Osteocyte (in vitro differentiated cells): ENCODE measurements around the gene SEC63. TPM values are rescaled to one million over a fixed set of nuclear protein-coding genes. Genes with fewer than 3 reads are reported as not detected.
A peak's percentile ranks its signal among the peaks of the same experiment; 100 is the strongest.

Source experiments
- DNase-seq: peaks from one replicate; pipeline ENCODE4 v3.0.0; 2021; ENCODE audit warnings: mixed read lengths; ENCODE audit not compliant: unreplicated experiment; ENCODE audit errors: extremely low spot score
- H3K27ac Mint-ChIP-seq: one replicate; pipeline ENCODE4 v1.8.0; 2021; ENCODE audit warnings: mild to moderate bottlenecking, mixed read lengths; ENCODE audit not compliant: unreplicated experiment
- H3K27me3 Mint-ChIP-seq: one replicate; pipeline ENCODE4 v1.8.0; 2021; ENCODE audit warnings: mixed read lengths; ENCODE audit not compliant: unreplicated experiment
- H3K36me3 Mint-ChIP-seq: one replicate; pipeline ENCODE4 v1.8.0; 2021; ENCODE audit warnings: mixed read lengths; ENCODE audit not compliant: unreplicated experiment
- H3K4me1 Mint-ChIP-seq: one replicate; pipeline ENCODE4 v1.8.0; 2021; ENCODE audit warnings: mixed read lengths; ENCODE audit not compliant: unreplicated experiment
- H3K4me3 Mint-ChIP-seq: one replicate; pipeline ENCODE4 v1.8.0; 2021; ENCODE audit warnings: mild to moderate bottlenecking, moderate library complexity, mixed read lengths; ENCODE audit not compliant: unreplicated experiment
- H3K9me3 Mint-ChIP-seq: one replicate; pipeline ENCODE4 v1.8.0; 2021; ENCODE audit warnings: mixed read lengths; ENCODE audit not compliant: unreplicated experiment
- total RNA-seq: library from RNA; stranded (reverse); gene quantifications from 2 replicates; pipeline ENCODE4 v1.2.1, GENCODE V29; 2021
- TF ChIP-seq, protein P1 (sequence below): fragments of 200-600 bp; sonication (generic); IDR thresholded peaks from 2 replicates; pipeline ENCODE4 v1.5.0; 2021; ENCODE audit warnings: antibody characterized with exemption, mild to moderate bottlenecking, moderate library complexity

Gene SEC63
- total RNA-seq, 1 donor from 2014 or later = 137 TPM

DNA sequence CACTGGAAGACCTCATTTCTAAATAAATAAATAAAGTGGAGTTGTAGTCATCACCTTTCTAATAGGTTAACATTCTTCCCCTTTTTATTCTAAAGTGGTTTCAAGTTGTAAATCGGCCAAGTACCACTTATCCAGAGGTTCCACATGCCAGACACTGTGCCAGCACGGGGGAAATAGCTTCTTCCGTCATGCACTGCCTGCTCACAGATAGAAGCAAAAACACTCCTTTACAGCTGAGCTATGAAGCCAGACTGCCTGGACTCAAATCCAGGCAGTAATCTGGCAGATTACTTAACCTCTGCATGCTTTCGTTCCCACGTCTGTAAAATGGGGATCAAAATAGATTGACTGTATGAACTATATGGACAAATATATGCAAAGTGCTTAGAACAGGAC is 116.7 kb downstream of the SEC63 start:
- no peaks in the 10 kb centered on the region for H3K36me3 Mint-ChIP-seq
- H3K4me1 Mint-ChIP-seq = no peaks in the 10 kb centered on the region
- peaks cover 12% of the 10 kb centered on the region for H3K27me3 Mint-ChIP-seq
- no peak overlapping the region for H3K4me3 Mint-ChIP-seq
- no peaks in the 10 kb centered on the region for H3K9me3 Mint-ChIP-seq
- no peak overlapping the region for H3K27ac Mint-ChIP-seq
- TF ChIP-seq, protein P1, sequence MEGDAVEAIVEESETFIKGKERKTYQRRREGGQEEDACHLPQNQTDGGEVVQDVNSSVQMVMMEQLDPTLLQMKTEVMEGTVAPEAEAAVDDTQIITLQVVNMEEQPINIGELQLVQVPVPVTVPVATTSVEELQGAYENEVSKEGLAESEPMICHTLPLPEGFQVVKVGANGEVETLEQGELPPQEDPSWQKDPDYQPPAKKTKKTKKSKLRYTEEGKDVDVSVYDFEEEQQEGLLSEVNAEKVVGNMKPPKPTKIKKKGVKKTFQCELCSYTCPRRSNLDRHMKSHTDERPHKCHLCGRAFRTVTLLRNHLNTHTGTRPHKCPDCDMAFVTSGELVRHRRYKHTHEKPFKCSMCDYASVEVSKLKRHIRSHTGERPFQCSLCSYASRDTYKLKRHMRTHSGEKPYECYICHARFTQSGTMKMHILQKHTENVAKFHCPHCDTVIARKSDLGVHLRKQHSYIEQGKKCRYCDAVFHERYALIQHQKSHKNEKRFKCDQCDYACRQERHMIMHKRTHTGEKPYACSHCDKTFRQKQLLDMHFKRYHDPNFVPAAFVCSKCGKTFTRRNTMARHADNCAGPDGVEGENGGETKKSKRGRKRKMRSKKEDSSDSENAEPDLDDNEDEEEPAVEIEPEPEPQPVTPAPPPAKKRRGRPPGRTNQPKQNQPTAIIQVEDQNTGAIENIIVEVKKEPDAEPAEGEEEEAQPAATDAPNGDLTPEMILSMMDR = no peak
- no peak for DNase-seq

DNA sequence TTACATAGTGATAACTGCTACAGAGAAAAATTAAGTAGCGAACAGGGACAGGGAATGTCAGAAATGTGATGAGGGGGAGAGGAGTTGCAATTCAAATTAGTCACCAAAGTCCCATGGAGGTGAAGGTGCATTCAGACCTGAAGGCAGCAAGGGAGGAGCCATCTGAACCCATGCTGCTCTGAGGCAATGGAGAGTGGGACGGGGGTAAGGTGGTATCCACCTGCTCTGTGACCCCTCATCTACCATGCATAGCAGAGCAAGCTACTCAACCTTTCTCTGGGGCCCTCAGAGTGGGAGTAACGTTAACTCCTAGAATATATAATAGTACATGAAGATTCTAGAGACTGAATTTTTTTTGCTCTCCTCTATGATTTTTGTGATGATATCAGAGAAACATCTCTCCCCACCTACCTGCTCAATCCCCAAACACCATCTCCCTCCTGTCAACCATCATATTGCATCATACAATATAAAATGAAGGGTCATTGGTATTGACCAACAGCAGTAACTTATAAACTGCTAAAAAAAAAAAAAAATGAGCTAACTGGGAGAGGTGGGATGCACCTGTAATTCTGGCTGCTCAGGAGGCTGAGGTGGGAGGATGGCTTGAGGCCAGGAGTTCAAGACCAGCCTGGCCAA is 117.3 kb downstream of the SEC63 start:
- Mint-ChIP-seq H3K4me3 (no peak overlapping the region), H3K4me1 (no peaks in the 10 kb centered on the region), H3K27ac (no peak overlapping the region), H3K9me3 (no peaks in the 10 kb centered on the region), H3K27me3 (peaks cover 12% of the 10 kb centered on the region), H3K36me3 (no peaks in the 10 kb centered on the region)
- TF ChIP-seq, protein P1 = no peak
- DNase-seq = peak; percentile 51

DNA sequence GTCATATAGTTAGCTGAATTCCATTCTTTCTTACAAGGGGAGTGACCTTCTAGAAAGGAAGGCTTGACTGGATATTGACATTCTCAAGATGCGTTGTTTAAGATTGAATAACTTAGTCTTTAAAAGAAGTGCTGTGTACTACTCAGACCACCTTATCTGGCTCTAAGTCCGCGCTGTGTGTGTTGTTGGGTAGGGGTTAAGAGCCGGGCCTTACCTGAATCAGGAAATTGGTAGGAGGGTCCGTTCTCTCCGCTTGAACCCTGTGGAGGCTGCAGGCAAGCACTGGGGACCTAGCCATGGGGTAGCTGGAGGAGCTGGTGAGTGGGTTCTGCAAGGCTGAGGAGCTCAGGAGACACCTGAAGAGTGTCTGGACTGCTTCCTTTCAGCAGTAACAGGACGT is 124.9 kb downstream of the SEC63 start:
- Mint-ChIP-seq H3K27ac (no peak overlapping the region), H3K4me3 (no peak overlapping the region), H3K27me3 (peaks cover 6% of the 10 kb centered on the region), H3K9me3 (no peaks in the 10 kb centered on the region), H3K4me1 (no peaks in the 10 kb centered on the region), H3K36me3 (no peaks in the 10 kb centered on the region)
- DNase-seq = no peak
- TF ChIP-seq, protein P1 = no peak

DNA sequence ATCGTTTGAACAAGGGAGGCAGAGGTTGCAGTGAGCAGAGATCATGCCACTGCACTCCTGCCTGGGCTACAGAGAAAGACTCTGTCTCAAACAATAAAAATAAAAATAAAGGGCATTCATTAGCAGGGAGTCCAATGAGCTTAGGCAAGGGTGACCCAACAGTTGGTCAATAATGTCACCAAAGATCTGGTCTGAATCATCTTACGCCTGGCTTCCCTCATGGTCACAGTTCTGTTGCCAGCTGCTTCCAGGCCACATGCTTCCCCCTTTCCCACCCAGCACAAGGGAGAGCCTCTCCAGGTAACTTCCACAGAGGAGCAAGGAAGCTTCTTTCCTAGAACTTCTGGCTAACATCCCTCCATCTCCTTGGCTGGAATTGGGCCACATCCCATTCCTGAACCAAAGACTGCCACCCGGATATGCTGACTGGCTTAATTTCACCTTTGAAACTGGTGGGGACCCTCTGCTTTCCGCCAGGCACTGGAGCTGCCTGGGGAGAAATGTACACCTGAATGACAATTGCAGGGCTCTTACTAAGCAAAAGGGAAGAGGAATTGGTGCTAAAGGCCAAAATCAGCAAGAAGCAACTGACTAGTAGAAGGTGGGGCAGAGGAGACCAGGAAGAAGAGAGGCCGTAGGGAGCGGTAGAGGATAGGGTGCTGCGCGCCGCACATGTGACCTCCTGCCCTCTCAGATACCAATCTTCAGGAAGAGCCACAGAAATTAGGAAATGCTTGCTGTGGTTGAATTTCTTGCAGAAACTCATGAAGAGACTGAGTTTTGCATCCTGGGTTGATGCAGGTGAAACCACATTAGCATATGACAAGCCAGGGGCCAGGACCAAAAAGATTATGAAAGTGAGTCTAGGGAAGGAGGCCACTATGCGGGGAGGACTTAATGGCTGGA is 125.6 kb downstream of the SEC63 start:
- TF ChIP-seq, protein P1 = no peak
- Mint-ChIP-seq H3K4me1 (no peaks in the 10 kb centered on the region), H3K27me3 (peaks cover 6% of the 10 kb centered on the region), H3K27ac (no peak overlapping the region), H3K4me3 (no peak overlapping the region), H3K9me3 (no peaks in the 10 kb centered on the region), H3K36me3 (no peaks in the 10 kb centered on the region)
- DNase-seq = no peak

DNA sequence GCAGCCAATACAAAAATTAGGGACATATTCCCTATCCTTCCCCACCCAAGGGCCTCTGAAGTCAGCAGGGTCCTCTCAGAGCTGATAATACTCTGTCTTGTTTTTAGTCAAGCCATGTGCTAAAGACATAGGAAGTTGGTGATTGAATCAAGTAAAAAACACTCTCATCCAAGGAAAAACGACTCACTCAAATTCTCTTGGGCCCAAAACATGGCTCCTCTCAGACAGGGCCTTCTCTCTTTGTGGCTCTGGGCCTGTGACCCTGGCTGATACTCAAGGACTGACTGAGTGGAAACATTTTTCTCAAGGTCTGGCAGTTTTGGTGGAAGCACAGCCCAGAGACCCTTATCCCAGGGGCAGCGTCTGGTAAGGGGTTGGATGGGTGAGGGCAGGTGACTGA is 127.9 kb downstream of the SEC63 start:
- Mint-ChIP-seq H3K4me3 (no peak overlapping the region), H3K36me3 (no peaks in the 10 kb centered on the region), H3K4me1 (no peaks in the 10 kb centered on the region), H3K9me3 (no peaks in the 10 kb centered on the region), H3K27me3 (peaks cover 3% of the 10 kb centered on the region), H3K27ac (no peak overlapping the region)
- DNase-seq = no peak
- TF ChIP-seq, protein P1 = no peak
